ENCODE data around the gene METAP2.
A peak's percentile ranks its signal among the peaks of the same experiment; 100 is the strongest.

Gene METAP2

DNA sequence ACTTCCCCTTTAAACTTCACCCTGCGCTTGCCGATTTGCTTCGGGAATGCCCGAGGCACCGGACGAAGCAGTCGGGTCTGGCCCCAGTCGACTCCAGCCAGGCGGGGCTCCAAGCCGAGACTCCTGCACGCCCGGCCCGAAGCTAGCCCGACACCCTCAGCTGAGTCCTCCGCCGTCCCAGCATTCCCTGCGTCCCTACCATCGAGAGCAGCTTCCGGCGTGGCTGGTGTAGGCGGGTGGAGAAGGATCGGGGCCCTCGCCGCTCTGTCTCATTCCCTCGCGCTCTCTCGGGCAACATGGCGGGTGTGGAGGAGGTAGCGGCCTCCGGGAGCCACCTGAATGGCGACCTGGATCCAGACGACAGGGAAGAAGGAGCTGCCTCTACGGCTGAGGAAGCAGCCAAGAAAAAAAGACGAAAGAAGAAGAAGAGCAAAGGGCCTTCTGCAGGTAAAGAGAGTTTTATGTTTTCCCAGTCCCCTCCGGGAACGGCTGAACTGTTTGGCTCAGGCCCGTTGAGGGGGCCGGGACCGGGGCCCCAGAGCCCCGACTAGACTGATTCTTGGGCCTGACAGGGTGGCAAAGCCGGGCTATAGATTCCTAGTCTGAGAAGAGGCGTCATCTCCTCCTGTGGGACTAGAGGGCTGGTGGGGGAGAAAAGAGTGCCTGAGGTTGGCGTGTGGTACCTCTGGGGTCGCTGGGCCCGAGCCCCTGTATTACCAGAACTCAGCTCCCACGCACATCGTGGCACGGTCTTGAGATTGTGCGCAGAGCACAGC, at the start of gene METAP2:
TSS of gene METAP2 (plus strand) at position 269 of the 776 bp plus-strand sequence. CDS start at position 297, 28 bp downstream.
- peaks cover 23% of the 10 kb centered on the region for H3K4me1 Mint-ChIP-seq
- no peaks in the 10 kb centered on the region for H3K9me3 Mint-ChIP-seq
- H3K27me3 Mint-ChIP-seq (ENCODE audit: low read depth), result no peaks in the 10 kb centered on the region
- H3K4me3 Mint-ChIP-seq, result peak within 1 kb of the TSS; percentile 99 to 100 (median 99)
- TF ChIP-seq, protein P1, sequence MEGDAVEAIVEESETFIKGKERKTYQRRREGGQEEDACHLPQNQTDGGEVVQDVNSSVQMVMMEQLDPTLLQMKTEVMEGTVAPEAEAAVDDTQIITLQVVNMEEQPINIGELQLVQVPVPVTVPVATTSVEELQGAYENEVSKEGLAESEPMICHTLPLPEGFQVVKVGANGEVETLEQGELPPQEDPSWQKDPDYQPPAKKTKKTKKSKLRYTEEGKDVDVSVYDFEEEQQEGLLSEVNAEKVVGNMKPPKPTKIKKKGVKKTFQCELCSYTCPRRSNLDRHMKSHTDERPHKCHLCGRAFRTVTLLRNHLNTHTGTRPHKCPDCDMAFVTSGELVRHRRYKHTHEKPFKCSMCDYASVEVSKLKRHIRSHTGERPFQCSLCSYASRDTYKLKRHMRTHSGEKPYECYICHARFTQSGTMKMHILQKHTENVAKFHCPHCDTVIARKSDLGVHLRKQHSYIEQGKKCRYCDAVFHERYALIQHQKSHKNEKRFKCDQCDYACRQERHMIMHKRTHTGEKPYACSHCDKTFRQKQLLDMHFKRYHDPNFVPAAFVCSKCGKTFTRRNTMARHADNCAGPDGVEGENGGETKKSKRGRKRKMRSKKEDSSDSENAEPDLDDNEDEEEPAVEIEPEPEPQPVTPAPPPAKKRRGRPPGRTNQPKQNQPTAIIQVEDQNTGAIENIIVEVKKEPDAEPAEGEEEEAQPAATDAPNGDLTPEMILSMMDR (IDR thresholded peaks at IDR 0.05; ENCODE audit: unreplicated experiment in 3 of 3), result no peak
- H3K36me3 Mint-ChIP-seq (ENCODE audit: low read depth), result peaks cover 33% of the 10 kb centered on the region
- peak within 1 kb of the TSS; percentile 98 to 99 (median 98) for H3K27ac Mint-ChIP-seq

DNA sequence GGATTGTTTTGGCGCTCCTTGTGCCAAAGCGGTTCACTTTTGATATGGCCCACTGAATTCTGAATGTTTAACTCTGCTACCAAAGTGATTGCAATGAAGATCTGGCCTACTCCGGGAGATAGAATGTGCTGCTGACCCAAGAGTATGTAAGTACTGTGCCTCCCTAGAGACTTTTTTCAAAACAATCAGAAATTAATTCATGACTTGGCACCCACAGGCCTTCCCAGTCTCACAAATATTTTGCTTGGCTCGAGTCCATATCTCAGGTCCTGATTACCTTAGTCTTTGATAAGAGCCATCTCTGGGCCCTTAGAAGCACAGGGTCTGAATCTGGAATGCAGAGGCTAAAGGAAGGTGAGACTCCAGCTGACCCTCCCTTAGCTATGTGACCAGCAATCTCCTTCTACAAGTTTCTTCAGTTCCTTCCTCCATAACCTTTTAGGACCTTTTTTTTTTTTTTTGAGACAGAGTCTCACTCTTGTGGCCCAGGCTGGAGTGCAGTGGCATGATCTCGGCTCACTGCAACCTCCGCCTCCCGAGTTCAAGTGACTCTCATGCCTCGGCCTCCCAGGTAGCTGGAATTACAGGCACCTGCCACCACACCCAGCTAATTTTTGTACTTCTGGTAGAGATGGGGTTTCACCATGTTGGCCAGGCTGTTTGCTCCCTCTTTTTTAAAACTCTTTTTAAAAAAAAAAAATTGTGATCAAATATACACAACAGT, 49.5 kb upstream of the METAP2 start:
- TF ChIP-seq, protein P1 (IDR thresholded peaks at IDR 0.05; ENCODE audit: unreplicated experiment in 3 of 3), result no peak

DNA sequence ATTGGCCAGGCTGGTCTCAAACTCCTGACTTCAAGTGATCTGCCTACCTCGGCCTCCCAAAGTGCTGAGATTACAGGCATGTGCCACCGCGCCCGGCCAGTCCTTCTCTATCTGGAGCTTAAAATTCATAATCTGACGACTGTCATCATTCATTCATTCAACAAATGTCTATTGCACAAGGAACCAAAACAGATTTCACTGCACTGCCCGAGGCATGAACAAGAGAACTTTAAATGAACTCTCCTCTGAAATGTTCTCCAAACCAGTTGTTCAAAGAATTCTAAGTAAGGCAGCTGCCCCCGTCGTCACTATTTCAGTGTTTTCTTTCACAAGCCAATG, 44.8 kb upstream of the METAP2 start:
- TF ChIP-seq, protein P1 (IDR thresholded peaks at IDR 0.05; ENCODE audit: unreplicated experiment in 3 of 3), result no peak
- H3K27ac Mint-ChIP-seq, result peak overlapping the region in 2 of 3 experiments; percentile 38 to 62
- no peak overlapping the region for H3K4me3 Mint-ChIP-seq
- H3K27me3 Mint-ChIP-seq (ENCODE audit: low read depth), result peaks cover 8% of the 10 kb centered on the region
- no peaks in the 10 kb centered on the region for H3K36me3 Mint-ChIP-seq (ENCODE audit: low read depth)
- H3K9me3 Mint-ChIP-seq, result no peaks in the 10 kb centered on the region
- H3K4me1 Mint-ChIP-seq, result peaks cover 9% of the 10 kb centered on the region

More for the DNA sequence above, 49.5 kb upstream of the METAP2 start:
- Mint-ChIP-seq H3K9me3 (no peaks in the 10 kb centered on the region), H3K27ac (peak overlapping the region; percentile 74 to 88 (median 85)), H3K4me1 (peaks cover 9% of the 10 kb centered on the region), H3K4me3 (no peak overlapping the region), H3K36me3 (ENCODE audit: low read depth) (no peaks in the 10 kb centered on the region), H3K27me3 (ENCODE audit: low read depth) (peaks cover 5% of the 10 kb centered on the region)

DNA sequence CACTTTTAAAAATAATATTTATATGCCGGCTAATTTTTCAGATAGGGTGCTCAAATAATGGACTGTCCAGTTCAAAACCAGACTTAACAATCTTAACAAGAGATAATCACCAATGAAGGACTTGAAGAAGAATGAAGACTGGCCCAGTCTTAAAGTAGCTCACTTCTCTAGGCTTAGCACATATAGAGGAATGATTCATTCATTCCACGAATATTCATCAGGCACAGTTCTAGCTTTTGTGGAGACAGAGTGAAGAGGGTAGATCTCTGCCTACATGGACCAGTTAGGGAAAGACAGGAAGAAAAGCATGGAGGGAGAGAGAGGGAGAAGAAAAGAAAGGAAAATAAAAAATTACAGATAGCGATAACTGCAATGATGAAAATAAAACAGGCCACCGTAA, 42.8 kb upstream of the METAP2 start:
- no peak overlapping the region for H3K4me3 Mint-ChIP-seq

DNA sequence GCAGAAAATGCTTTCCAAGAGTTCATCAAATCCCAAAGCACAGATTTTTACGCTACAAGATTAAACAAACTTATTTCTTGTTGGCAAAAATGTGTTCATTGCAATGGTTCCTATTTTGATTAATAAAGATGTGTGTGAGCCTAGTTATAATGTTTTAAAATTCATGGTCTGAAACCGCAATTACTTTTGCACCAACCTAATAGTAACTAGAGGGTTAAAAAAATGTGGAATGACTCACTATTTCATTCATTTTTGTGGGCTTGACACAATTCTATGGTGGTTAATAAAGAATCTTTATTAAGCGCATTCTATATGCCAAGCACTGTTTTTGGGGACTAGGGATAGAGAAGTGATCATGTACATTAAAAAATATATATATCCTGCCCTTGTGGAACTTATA, 38.6 kb upstream of the METAP2 start:
- TF ChIP-seq, protein P1 (IDR thresholded peaks at IDR 0.05; ENCODE audit: unreplicated experiment in 3 of 3), result no peak
- Mint-ChIP-seq H3K9me3 (no peaks in the 10 kb centered on the region), H3K4me3 (no peak overlapping the region)

More for the DNA sequence above, 42.8 kb upstream of the METAP2 start:
- Mint-ChIP-seq H3K9me3 (no peaks in the 10 kb centered on the region), H3K4me1 (peaks cover 9% of the 10 kb centered on the region), H3K36me3 (ENCODE audit: low read depth) (no peaks in the 10 kb centered on the region), H3K27ac (no peak overlapping the region), H3K27me3 (ENCODE audit: low read depth) (peaks cover 12% of the 10 kb centered on the region)
- TF ChIP-seq, protein P1 (IDR thresholded peaks at IDR 0.05; ENCODE audit: unreplicated experiment in 3 of 3), result no peak

More for the DNA sequence above, 38.6 kb upstream of the METAP2 start:
- no peaks in the 10 kb centered on the region for H3K36me3 Mint-ChIP-seq (ENCODE audit: low read depth)
- no peak overlapping the region for H3K27ac Mint-ChIP-seq
- H3K27me3 Mint-ChIP-seq (ENCODE audit: low read depth), result peaks cover 9% of the 10 kb centered on the region
- H3K4me1 Mint-ChIP-seq, result no peaks in the 10 kb centered on the region
